K562 (cell line): ENCODE data around the gene ZNF442. TPM values are rescaled to one million over a fixed set of nuclear protein-coding genes. Genes with fewer than 3 reads are reported as not detected.

Experiments used
- ATAC-seq: fragments of 200-7000 bp; cut with Tn5 transposase; 3 replicates; pipeline ENCODE4 v1.9.1; 2020; ENCODE audit warnings: moderate library complexity
- BruUV-seq: library from RNA; stranded (reverse); fragments of 400-500 nt; replicated peaks from 2 replicates; lab custom pipeline; 2021; lab: Mats Ljungman, UMichigan
- CTCF ChIA-PET: fragments of 300-600 bp; formaldehyde crosslinking; extraction: SDS; loops from one replicate; lab custom pipeline; 2021; ENCODE audit warnings: low intra/inter-chr PET ratio; lab: Yijun Ruan, JAX
- POLR2A ChIA-PET: fragments of 300-600, 350-650 bp; sonication (Branson Sonifier 250); formaldehyde crosslinking; extraction: SDS; loops from one replicate; lab custom pipeline; 2021; ENCODE audit warnings: antibody characterized with exemption, inconsistent platforms; lab: Yijun Ruan, JAX
- DNase-seq, 4 experiments: peaks; one replicate each; pipeline versions ENCODE4 v3.0.0 to v3.0.0-alpha.2; 2011 to 2018; ENCODE audit warnings: low spot score in 3 of 4, mixed read lengths in 3 of 4; ENCODE audit errors: extremely low read depth in 1 of 4
- FAIRE-seq: peaks from 2 replicates; lab custom pipeline; 2011; peaks lifted over from hg19 to GRCh38; lab: Jason Lieb, UNC
- H2AFZ ChIP-seq: 2 replicates; pipeline ENCODE4 v1.6.0; 2011; ENCODE audit warnings: low read depth, low read length, control low read depth, inconsistent platforms
- H3K27ac ChIP-seq: fragments of 200-600 bp; 3 replicates; pipeline ENCODE4 v1.8.0; 2011; ENCODE audit warnings: low read depth, mild to moderate bottlenecking, control low read depth, inconsistent platforms, low read length, moderate library complexity, mixed read lengths; ENCODE audit errors: extremely low read depth
- H3K27me3 ChIP-seq, 2 experiments: fragments of 300-600 bp in 1 of 2; 2 replicates in 1 of 2; 3 replicates in 1 of 2; pipeline versions ENCODE4 v1.6.0 to v1.8.0; 2011; ENCODE audit warnings: inconsistent platforms in 2 of 2, low read length in 2 of 2, mild to moderate bottlenecking in 1 of 2, mixed read lengths in 1 of 2, moderate library complexity in 1 of 2; ENCODE audit not compliant: control insufficient read depth in 2 of 2, insufficient read depth in 2 of 2
- H3K36me3 ChIP-seq: fragments of 300-600 bp; 3 replicates; pipeline ENCODE4 v1.8.0; 2011; ENCODE audit warnings: mild to moderate bottlenecking, low read length, inconsistent platforms; ENCODE audit not compliant: control insufficient read depth, insufficient read depth
- H3K4me1 ChIP-seq, 2 experiments: fragments of 200-600 bp in 1 of 2; replicated peaks in 1 of 2; 2 replicates in 1 of 2; 3 replicates in 1 of 2; pipeline versions ENCODE4 v1.5.1 to v1.8.0; 2011; ENCODE audit warnings: inconsistent platforms in 2 of 2, low read length in 2 of 2, mild to moderate bottlenecking in 1 of 2, mixed read lengths in 1 of 2, moderate library complexity in 1 of 2; ENCODE audit not compliant: control insufficient read depth in 2 of 2, insufficient read depth in 2 of 2
- H3K4me2 ChIP-seq: 2 replicates; pipeline ENCODE4 v1.6.1; 2011; ENCODE audit warnings: low read length, control low read depth, inconsistent platforms, mixed read lengths; ENCODE audit not compliant: insufficient read depth
- H3K4me3 ChIP-seq: fragments of 200-600 bp; sonication (generic), shearing (Covaris generic); 2 replicates; pipeline ENCODE4 v1.5.1; 2016; ENCODE audit warnings: control low read depth, inconsistent platforms
- H3K79me2 ChIP-seq: fragments of 200-600 bp; 3 replicates; pipeline ENCODE4 v1.8.0; 2011; ENCODE audit warnings: low read length, inconsistent platforms; ENCODE audit not compliant: control insufficient read depth, insufficient read depth
- H3K9ac ChIP-seq, 2 experiments: 2 replicates each; pipeline versions ENCODE4 v1.6.0 to v1.6.1; 2011; ENCODE audit warnings: low read depth in 2 of 2, low read length in 2 of 2, control low read depth in 1 of 2, inconsistent platforms in 1 of 2, mild to moderate bottlenecking in 1 of 2, mixed read lengths in 1 of 2; ENCODE audit not compliant: insufficient read depth in 1 of 2
- H3K9me1 ChIP-seq: one replicate; pipeline ENCODE4 v1.6.0; 2011; ENCODE audit warnings: inconsistent platforms, mild to moderate bottlenecking, low read length, moderate library complexity; ENCODE audit not compliant: control insufficient read depth, insufficient read depth
- H3K9me3 ChIP-seq: replicated peaks from 2 replicates; pipeline ENCODE4 v1.5.1; 2011; ENCODE audit warnings: low read depth, low read length, inconsistent platforms; ENCODE audit not compliant: control insufficient read depth, insufficient read depth
- H4K20me1 ChIP-seq: replicated peaks from 2 replicates; pipeline ENCODE4 v1.6.1; 2011; ENCODE audit warnings: low read length, inconsistent platforms, mixed read lengths; ENCODE audit not compliant: control insufficient read depth, insufficient read depth
- C11orf30 ChIP-seq: fragments of 450-650 bp; IDR thresholded peaks from 2 replicates; pipeline ENCODE4 v1.6.1; 2016; ENCODE audit warnings: low read depth, mild to moderate bottlenecking
- E2F8 ChIP-seq: fragments of 450-650 bp; IDR thresholded peaks from 2 replicates; pipeline ENCODE4 v1.7.1; 2018; ENCODE audit warnings: mild to moderate bottlenecking, low read depth; ENCODE audit not compliant: partially characterized antibody
- HDAC3 ChIP-seq: fragments of 450-650 bp; IDR thresholded peaks from 2 replicates; pipeline ENCODE4 v1.6.1; 2018; ENCODE audit warnings: borderline replicate concordance, mild to moderate bottlenecking, moderate library complexity; ENCODE audit not compliant: partially characterized antibody
- IRF2 ChIP-seq: sonication (generic); formaldehyde crosslinking; IDR thresholded peaks from 2 replicates; pipeline ENCODE4 v1.8.1; 2022; ENCODE audit warnings: mild to moderate bottlenecking, missing genetic modification reagents
- SIN3B ChIP-seq: fragments of 450-650 bp; IDR thresholded peaks from 2 replicates; pipeline ENCODE4 v1.6.1; 2017; ENCODE audit warnings: low read depth, mild to moderate bottlenecking, moderate library complexity
- SMAD3 ChIP-seq: fragments of 450-650 bp; formaldehyde crosslinking; conservative IDR thresholded peaks from 2 replicates; pipeline ENCODE4 v1.4.0; 2020; ENCODE audit warnings: mild to moderate bottlenecking
- TAL1 ChIP-seq: fragments of 450-650 bp; IDR thresholded peaks from 2 replicates; pipeline ENCODE4 v1.6.1; 2016; ENCODE audit warnings: mild to moderate bottlenecking
- ZBTB5 ChIP-seq: fragments of 450-650 bp; IDR thresholded peaks from 2 replicates; pipeline ENCODE4 v1.6.1; 2017; ENCODE audit warnings: antibody characterized with exemption
- ZNF316 ChIP-seq: fragments of 450-650 bp; IDR thresholded peaks from 2 replicates; pipeline ENCODE4 v1.6.1; 2016
- ZNF696 ChIP-seq: fragments of 250-450 bp; sonication (Bioruptor Pico); conservative IDR thresholded peaks from 2 replicates; pipeline ENCODE4 v1.4.0; 2020; ENCODE audit warnings: mild to moderate bottlenecking, moderate library complexity
- WGBS: fragments of 100-300 bp; shearing (Covaris generic); methylation state at CpG from one replicate; pipeline ENCODE4 v1.1.6; 2016; ENCODE audit warnings: low coverage, mixed read lengths; ENCODE audit not compliant: insufficient coverage; ENCODE audit errors: missing lambda C conversion rate; 5-methylcytosine and 5-hydroxymethylcytosine counted together
- in situ Hi-C: fragments of 300-500 bp; cut with MboI; formaldehyde crosslinking; loops from 4 replicates; pipeline ENCODE4 v1.15.0; 2018; ENCODE audit warnings: inconsistent platforms, mixed read lengths
- intact Hi-C: fragments of 100-400 bp; cut with micrococcal nuclease; formaldehyde crosslinking; loops from 2 replicates; pipeline ENCODE4 v1.14.2; 2022
- polyA plus RNA-seq, 8 experiments: library from polyadenylated mRNA; depleted of rRNA in 4 of 8; stranded (reverse) in 5 of 8; unstranded in 3 of 8; fragments of >200 nt; fragmentation: Nextera tagmentation in 2 of 8; fragmentation: Illumina TruSeq in 1 of 8; extraction: Ambion mirVana in 2 of 8; extraction: Trizol in 1 of 8; gene quantifications; 2 replicates each; pipeline versions ENCODE4 v1.2.1 to v1.2.3, GENCODE V29; 2011 to 2014; ENCODE audit warnings: inconsistent platforms in 1 of 8, missing spikeins in 1 of 8
- total RNA-seq, 7 experiments: library from RNA; depleted of rRNA in 6 of 7; stranded (reverse); fragments of >200 nt in 6 of 7; fragmentation: Illumina TruSeq in 2 of 7; extraction: Trizol in 2 of 7; gene quantifications; 2 replicates each; pipeline versions ENCODE4 v1.2.1 to v1.2.3, GENCODE V29; 2011 to 2021; ENCODE audit warnings: low replicate concordance in 1 of 7

The ZNF442 gene
- total and polyA plus RNA-seq, 9 of the 15 experiments (the other 6 are each of a cell fraction or from before 2014, with no cell fraction given) = 1.7 to 7.0 (median 4.1) TPM

- Histone ChIP-seq H2AFZ (no peak overlapping the region), H3K79me2 (no peaks in the 10 kb centered on the region; the same call in 2 of the 3 replicates), H3K9me3 (peaks cover 26% of the 10 kb centered on the region), H3K27ac (no peak overlapping the region), H4K20me1 (no peaks in the 10 kb centered on the region), H3K4me1 (no peaks in the 10 kb centered on the region), H3K36me3 (peaks cover 21% of the 10 kb centered on the region), H3K4me2 (no peak overlapping the region), H3K9me1 (no peaks in the 10 kb centered on the region), H3K27me3 (no peaks in the 10 kb centered on the region), H3K9ac (no peak overlapping the region), H3K4me3 (no peak overlapping the region)
- intact Hi-C loops (no loop called here), in situ Hi-C loops (no loop called here)
- 44% methylated on average over 4 of the region's 4 CpGs for WGBS
- FAIRE-seq (no peak), ATAC-seq (no peak), DNase-seq (no peak)
- TF ChIP-seq ZNF696 (CRISPR knock-in tag) = no peak
- TF ChIP-seq C11orf30 = peak; percentile 25; the same call in 1 of the 2 replicates
- no peak for TF ChIP-seq TAL1
- TF ChIP-seq HDAC3 = no peak
- peak; percentile 39; the same call in 1 of the 2 replicates for TF ChIP-seq ZNF316
- TF ChIP-seq E2F8 = no peak
- no peak for TF ChIP-seq IRF2 (CRISPR knock-in tag)
- TF ChIP-seq SMAD3 (CRISPR knock-in tag) = no peak
- no peak for TF ChIP-seq ZBTB5
- TF ChIP-seq SIN3B = no peak
- ChIA-PET POLR2A (interaction anchor here (1.9 kb wide), 1 partner anchor 12 kb away, joined by 7 read pairs; the partner anchor contains the start of gene ZNF442), CTCF (no interaction called here)
- BruUV-seq = no TSS peak
Observed at GRCh38 chr19:12353375-12353774, 12.1 kb downstream of the ZNF442 start.
